ENCODE measurements around the gene COQ3. TPM values are rescaled to one million over a fixed set of nuclear protein-coding genes. Genes with fewer than 3 reads are reported as not detected.

The COQ3 gene
- total and polyA plus RNA-seq, 7 donors: 3.0 to 13.2 (median 7.9) TPM

- intact Hi-C loops (cut with DNase I): no loop called here
- no peak overlapping the region for H3K27ac ChIP-seq
- no peaks in the 10 kb centered on the region for H3K9me3 ChIP-seq
- peaks cover 0 to 5% (median 0%) of the 10 kb centered on the region in 4 donors for H3K36me3 ChIP-seq
- TF ChIP-seq POLR2A (IDR thresholded peaks at IDR 0.05) (no peak), POLR2AphosphoS5 (IDR thresholded peaks at IDR 0.05) (no peak), EP300 (IDR thresholded peaks at IDR 0.05) (no peak), CTCF (IDR thresholded peaks at IDR 0.05) (no peak)
- no peak for DNase-seq
- H3K4me1 ChIP-seq: peaks cover 2 to 85% (median 66%) of the 10 kb centered on the region in 4 donors
- no peak overlapping the region for H3K4me3 ChIP-seq
- no peaks in the 10 kb centered on the region for H3K27me3 ChIP-seq
These were observed 21.5 kb upstream of the COQ3 start for GRCh38 chr6:99415446-99415845.

GRCh38 chr6:99412065-99412464, 18.1 kb upstream of the COQ3 start:
- Histone ChIP-seq H3K9me3 (no peaks in the 10 kb centered on the region), H3K27me3 (no peaks in the 10 kb centered on the region), H3K36me3 (peaks cover 0 to 37% (median 20%) of the 10 kb centered on the region in 4 donors), H3K4me3 (no peak overlapping the region), H3K27ac (peak overlapping the region in 3 of 4 donors; percentile 21 to 47 (median 35)), H3K4me1 (peaks cover 2 to 55% (median 40%) of the 10 kb centered on the region in 4 donors)
- DNase-seq: no peak
- intact Hi-C loops (cut with DNase I): no loop called here
- 91 to 94% methylated on average over 1 of the region's 1 CpG for WGBS, 2 donors
- TF ChIP-seq POLR2A (IDR thresholded peaks at IDR 0.05) (no peak), EP300 (IDR thresholded peaks at IDR 0.05) (no peak), POLR2AphosphoS5 (IDR thresholded peaks at IDR 0.05) (no peak), CTCF (IDR thresholded peaks at IDR 0.05) (no peak)

GRCh38 chr6:99409672-99410071, 15.7 kb upstream of the COQ3 start:
- Histone ChIP-seq H3K36me3 (peaks cover 3 to 61% (median 39%) of the 10 kb centered on the region in 4 donors), H3K27ac (no peak overlapping the region), H3K4me1 (peaks cover 0 to 31% (median 18%) of the 10 kb centered on the region in 4 donors), H3K4me3 (no peak overlapping the region), H3K9me3 (no peaks in the 10 kb centered on the region), H3K27me3 (no peaks in the 10 kb centered on the region)
- DNase-seq: no peak
- intact Hi-C loops (cut with DNase I): no loop called here
- no peak for TF ChIP-seq CTCF (IDR thresholded peaks at IDR 0.05)
- TF ChIP-seq EP300 (IDR thresholded peaks at IDR 0.05): no peak
- no peak for TF ChIP-seq POLR2AphosphoS5 (IDR thresholded peaks at IDR 0.05)
- no peak for TF ChIP-seq POLR2A (IDR thresholded peaks at IDR 0.05)

- Histone ChIP-seq H3K36me3 (peaks cover 8 to 87% (median 63%) of the 10 kb centered on the region in 4 donors), H3K27ac (no peak overlapping the region), H3K4me3 (no peak overlapping the region), H3K9me3 (no peaks in the 10 kb centered on the region), H3K4me1 (peaks cover 0 to 14% (median 9%) of the 10 kb centered on the region in 4 donors), H3K27me3 (no peaks in the 10 kb centered on the region)
- no peak for DNase-seq
- intact Hi-C loops (cut with DNase I): no loop called here
- TF ChIP-seq CTCF (IDR thresholded peaks at IDR 0.05) (no peak), POLR2A (IDR thresholded peaks at IDR 0.05) (no peak)
- WGBS, 2 donors: 82% methylated on average over 7 of the region's 7 CpGs
These were observed 13.1 kb upstream of the COQ3 start for GRCh38 chr6:99407076-99407475.

- WGBS, 2 donors: 89 to 95% methylated on average over 5 of the region's 5 CpGs
- no peaks in the 10 kb centered on the region for H3K9me3 ChIP-seq
- TF ChIP-seq EP300 (IDR thresholded peaks at IDR 0.05): no peak
- no peak for TF ChIP-seq POLR2A (IDR thresholded peaks at IDR 0.05)
- TF ChIP-seq POLR2AphosphoS5 (IDR thresholded peaks at IDR 0.05): no peak
- TF ChIP-seq CTCF (IDR thresholded peaks at IDR 0.05): no peak
- no peaks in the 10 kb centered on the region for H3K4me1 ChIP-seq
- H3K4me3 ChIP-seq: no peak overlapping the region
- DNase-seq: no peak
- H3K36me3 ChIP-seq: peaks cover 15 to 100% (median 68%) of the 10 kb centered on the region in 4 donors
- H3K27me3 ChIP-seq: no peaks in the 10 kb centered on the region
- no peak overlapping the region for H3K27ac ChIP-seq
- intact Hi-C loops (cut with DNase I): no loop called here
These were observed 8.5 kb upstream of the COQ3 start for GRCh38 chr6:99402448-99402847.
